GM21360 (cell line): ENCODE results near the gene CENPX.

Experiments
- ATAC-seq: cut with Tn5 transposase; IDR thresholded peaks from one replicate; pipeline ENCODE4 v1.9.1; 2021; ENCODE audit warnings: mild to moderate bottlenecking, moderate library complexity; ENCODE audit not compliant: unreplicated experiment

The CENPX gene

GRCh38 chr17:82000803-82001570 lies 21.7 kb downstream of the CENPX start:
- ATAC-seq: no peak

- ATAC-seq: no peak
Observed at GRCh38 chr17:81999976-82000802, 22.5 kb downstream of the CENPX start.

- ATAC-seq: no peak
Observed at GRCh38 chr17:81999587-81999975, 23.1 kb downstream of the CENPX start.

- no peak for ATAC-seq
Observed at GRCh38 chr17:81998691-81999438, 23.8 kb downstream of the CENPX start.

GRCh38 chr17:81998212-81998611 lies 24.5 kb downstream of the CENPX start:
- ATAC-seq: no peak

GRCh38 chr17:81996757-81997441 lies 25.8 kb downstream of the CENPX start:
- ATAC-seq: no peak

- no peak for ATAC-seq
Observed at GRCh38 chr17:81996232-81996756, 26.4 kb downstream of the CENPX start.

- ATAC-seq: no peak
Observed at GRCh38 chr17:81995463-81996231, 27.0 kb downstream of the CENPX start.

GRCh38 chr17:81994593-81995462 lies 27.9 kb downstream of the CENPX start:
- no peak for ATAC-seq

- no peak for ATAC-seq
Observed at GRCh38 chr17:81993729-81994592, 28.7 kb downstream of the CENPX start.

- ATAC-seq: no peak
Observed at GRCh38 chr17:81992306-81993102, 30.2 kb downstream of the CENPX start.

GRCh38 chr17:81991684-81992305 lies 30.9 kb downstream of the CENPX start:
- ATAC-seq: no peak

GRCh38 chr17:81990836-81991683 lies 31.6 kb downstream of the CENPX start:
- no peak for ATAC-seq

GRCh38 chr17:81987161-81987770 lies 35.4 kb downstream of the CENPX start:
- ATAC-seq: no peak

GRCh38 chr17:81986606-81987005 lies 36.1 kb downstream of the CENPX start:
- no peak for ATAC-seq
